GM19043 (cell line): ENCODE results near the gene CATSPERE.
A peak's percentile ranks its signal among the peaks of the same experiment; 100 is the strongest.
"Not testable (repeated sequence)": the region's sequence is repeated elsewhere in the genome, so short reads cannot be mapped to it uniquely, and the experiment has no call there.

Experiments used
- ATAC-seq: cut with Tn5 transposase; IDR thresholded peaks from one replicate; pipeline ENCODE4 v1.9.1; 2021; ENCODE audit warnings: low read depth; ENCODE audit not compliant: unreplicated experiment

The CATSPERE gene

GRCh38 chr1:244655186-244655585 is 194.1 kb downstream of the CATSPERE start:
- no peak for ATAC-seq

GRCh38 chr1:244657421-244657820 is 196.3 kb downstream of the CATSPERE start:
- ATAC-seq, result no peak

GRCh38 chr1:244659694-244660093 is 198.6 kb downstream of the CATSPERE start:
- no peak for ATAC-seq

GRCh38 chr1:244660595-244660994 is 199.5 kb downstream of the CATSPERE start:
- ATAC-seq, result no peak

GRCh38 chr1:244661569-244662312 is 200.7 kb downstream of the CATSPERE start:
- ATAC-seq, result not testable (repeated sequence)

GRCh38 chr1:244662599-244662998 is 201.5 kb downstream of the CATSPERE start:
- no peak for ATAC-seq

- no peak for ATAC-seq
These were observed 203.3 kb downstream of the CATSPERE start for GRCh38 chr1:244664353-244664752.

GRCh38 chr1:244665771-244666217 is 204.7 kb downstream of the CATSPERE start:
- ATAC-seq, result peak; percentile 88

GRCh38 chr1:244666672-244667418 is 205.8 kb downstream of the CATSPERE start:
- not testable (repeated sequence) for ATAC-seq

GRCh38 chr1:244667797-244668196 is 206.7 kb downstream of the CATSPERE start:
- no peak for ATAC-seq

GRCh38 chr1:244672946-244673682 is 212.0 kb downstream of the CATSPERE start:
- ATAC-seq, result no peak

GRCh38 chr1:244674446-244674845 is 213.4 kb downstream of the CATSPERE start:
- ATAC-seq, result no peak

GRCh38 chr1:244675167-244675566 is 214.1 kb downstream of the CATSPERE start:
- no peak for ATAC-seq

- ATAC-seq, result no peak
These were observed 217.6 kb downstream of the CATSPERE start for GRCh38 chr1:244678697-244679096.

- no peak for ATAC-seq
These were observed 219.6 kb downstream of the CATSPERE start for GRCh38 chr1:244680667-244681066.

GRCh38 chr1:244682087-244682486 is 221.0 kb downstream of the CATSPERE start:
- not testable (repeated sequence) for ATAC-seq
